ENCODE data around the gene PTPRT.

PTPRT gene

DNA sequence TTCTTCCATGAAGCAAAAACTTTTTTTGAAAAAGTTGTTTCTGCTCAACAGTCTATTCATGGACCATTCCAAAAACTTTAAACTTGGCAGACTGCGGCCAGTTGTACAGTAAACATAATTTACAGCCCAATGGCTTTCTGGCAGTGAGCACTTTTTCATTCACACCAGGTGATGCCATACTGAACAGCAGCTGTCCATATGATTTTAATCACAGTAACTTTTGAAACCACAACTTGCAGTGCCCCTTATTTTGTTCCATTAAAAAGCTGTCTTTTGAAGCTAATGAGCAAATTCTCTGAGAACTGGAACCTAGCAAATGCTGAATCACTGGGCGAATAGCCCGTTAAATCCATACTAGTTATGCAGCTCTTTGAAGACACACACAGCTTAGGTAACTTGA, 576.6 kb downstream of the PTPRT start:
- no peak for DNase-seq (ENCODE audit: low read depth in 2 of 2)

DNA sequence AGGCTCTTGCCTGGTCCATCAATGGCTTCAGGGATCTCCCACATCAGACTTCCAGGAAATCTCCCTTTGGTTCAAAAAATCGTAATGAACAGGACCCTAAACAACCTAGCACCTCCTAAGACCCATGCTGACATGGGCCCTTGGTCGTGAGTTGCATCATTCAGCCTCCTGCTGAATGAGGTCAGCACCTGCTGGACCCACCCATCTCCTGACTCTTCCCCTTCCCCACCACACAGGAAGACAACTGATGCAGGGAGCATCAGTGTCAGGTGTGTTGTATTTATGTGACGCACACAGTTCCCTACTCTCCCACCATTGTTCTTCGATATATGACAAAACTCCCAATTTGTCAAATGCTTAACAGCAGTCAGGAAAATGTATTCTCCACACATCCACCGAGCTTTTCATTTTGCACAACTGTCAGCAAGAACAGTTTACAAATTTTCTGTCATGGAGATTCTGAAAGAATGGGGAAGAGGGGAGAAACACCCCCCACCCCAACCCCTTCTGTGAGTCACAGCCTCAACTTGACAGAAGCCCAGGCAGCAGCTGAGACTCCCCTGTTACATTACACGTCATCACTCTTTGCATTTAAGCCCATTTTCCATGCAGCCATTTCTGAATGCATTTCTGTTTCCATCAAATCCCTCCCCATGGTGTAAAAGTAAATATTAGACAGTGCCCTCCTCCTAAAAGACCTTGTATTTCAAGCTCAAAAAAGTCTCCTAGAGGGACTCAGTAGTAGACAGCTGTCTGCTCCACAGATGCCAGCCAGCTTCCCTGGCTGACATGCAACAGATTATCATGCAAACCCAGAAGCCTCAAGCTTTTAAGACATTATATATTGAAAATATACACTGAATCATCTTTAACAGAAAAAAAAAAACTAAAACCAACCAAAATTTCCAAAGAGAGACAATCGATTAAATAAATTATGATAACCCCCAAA, 577.5 kb downstream of the PTPRT start:
- DNase-seq (ENCODE audit: low read depth in 2 of 2), result no peak

DNA sequence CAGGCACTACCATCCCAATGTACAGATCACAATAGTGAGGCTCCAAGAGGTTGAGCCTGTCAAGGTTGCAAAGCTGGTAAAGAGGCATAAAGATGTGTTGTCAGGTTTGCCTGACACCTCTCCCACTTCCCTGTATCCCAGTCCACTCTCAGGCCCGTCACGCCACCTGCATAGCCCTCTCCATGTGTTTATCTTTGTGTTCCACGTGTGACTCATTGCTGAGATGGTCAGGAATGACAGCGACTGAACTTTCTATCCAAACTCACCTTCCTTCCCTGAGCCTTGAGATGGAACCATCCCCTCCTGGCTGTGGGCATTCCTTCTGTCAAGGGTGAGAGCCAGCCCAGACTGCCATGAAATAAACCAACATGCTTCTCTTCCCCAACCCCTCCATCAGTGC, 578.3 kb downstream of the PTPRT start:
- no peak for DNase-seq (ENCODE audit: low read depth in 2 of 2)

DNA sequence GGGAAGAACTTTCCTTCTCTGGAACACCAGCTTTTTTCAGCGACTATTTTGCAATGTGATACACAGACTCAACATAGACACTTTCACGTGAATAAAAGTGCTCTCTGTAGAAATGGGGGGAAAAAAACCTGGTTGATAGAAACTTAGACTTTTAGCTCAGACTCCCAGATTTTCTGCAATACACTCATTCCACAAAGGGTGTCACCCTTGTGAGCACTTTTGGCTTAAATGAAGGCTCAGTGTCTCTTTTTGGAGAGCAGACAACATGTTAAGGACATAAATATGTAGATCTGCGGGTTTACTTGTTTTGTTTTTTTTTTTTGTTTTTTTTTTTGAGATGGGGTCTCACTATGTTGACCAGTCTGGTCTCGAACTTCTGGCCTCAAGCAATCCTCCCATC, 579.6 kb downstream of the PTPRT start:
- DNase-seq (ENCODE audit: low read depth in 2 of 2), result no peak

DNA sequence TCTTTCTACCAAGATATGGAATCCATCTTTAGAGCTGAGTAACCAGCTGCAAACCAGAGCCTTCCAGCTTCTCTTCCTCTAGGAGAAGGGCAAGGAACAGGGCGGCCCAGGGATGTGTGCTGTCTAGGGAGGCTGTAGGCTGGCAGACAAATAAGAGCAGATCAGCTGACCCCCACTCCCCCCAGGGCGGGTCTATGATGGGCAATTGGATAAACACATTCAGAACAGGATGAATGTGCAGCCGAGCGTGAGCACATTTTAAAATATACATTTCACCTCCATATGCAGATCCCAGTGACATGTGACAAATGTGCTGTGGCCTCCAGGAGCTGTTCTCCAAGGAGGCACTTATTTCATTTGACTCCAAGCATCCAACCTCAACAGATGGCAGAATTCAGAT, 580.1 kb downstream of the PTPRT start:
- DNase-seq (ENCODE audit: low read depth in 2 of 2), result no peak

DNA sequence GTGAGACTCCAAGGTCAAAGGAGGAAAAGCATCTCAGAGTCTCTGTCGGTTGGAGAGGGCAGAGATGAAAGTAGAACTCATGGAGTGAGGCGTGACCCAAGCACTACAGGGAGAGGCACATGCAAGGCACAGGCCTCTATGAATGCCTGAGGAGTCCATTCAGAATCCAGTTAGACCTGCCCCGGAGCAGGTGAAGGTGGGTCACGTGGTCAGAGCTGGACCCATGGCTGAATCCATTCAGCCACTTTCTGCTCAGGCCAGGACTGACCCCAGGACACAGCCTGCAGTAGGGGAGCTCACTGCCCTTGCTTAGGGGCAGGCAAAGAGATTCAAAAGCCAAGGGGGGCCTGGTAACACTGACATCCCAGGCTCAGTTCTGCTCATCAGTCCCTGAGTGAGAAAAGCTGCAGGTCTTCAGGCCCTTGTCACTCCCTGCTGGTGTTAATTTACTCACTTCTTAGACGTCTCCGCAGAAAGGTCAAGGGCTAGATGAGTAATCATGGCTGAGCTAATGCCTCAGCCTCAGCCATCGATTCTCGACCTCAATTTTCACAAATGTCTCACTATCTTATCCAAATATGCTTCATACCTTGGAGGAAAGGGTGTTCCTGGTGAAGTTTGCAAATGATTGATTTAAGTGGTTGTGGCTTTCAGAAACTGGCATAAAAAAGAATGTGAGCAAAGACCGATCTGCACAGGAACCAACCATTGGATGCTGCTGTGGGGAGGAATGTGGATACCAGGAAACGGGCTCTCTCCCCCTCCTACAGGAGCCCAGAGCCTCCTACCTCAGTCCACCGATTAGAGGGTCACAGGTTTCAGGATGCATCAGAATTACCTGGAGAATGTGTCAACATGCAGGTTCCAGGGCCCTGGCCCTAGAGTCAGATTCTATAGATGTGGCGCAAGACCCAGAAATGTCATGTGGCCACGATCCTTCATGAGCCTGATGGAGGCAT, 584.4 kb downstream of the PTPRT start:
- DNase-seq (ENCODE audit: low read depth in 2 of 2), result no peak

DNA sequence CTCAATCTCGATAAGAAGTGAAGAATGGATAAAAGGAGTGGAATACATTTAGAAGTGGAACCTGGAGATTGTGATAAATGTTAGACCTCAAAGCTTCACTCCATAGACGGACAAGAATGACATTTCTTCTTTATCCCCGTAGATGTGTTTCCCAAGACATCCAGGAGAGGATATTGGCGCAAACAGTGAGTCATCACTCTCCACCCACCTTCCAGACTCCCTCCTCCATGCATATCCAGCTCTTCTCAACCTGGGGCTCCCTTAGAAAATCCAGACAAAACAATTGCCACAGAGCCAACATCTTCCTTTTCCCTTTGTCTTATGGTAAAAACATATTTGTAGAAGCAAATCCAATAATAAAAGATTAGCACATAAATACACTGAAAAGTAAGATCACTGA, 586.1 kb downstream of the PTPRT start:
- DNase-seq (ENCODE audit: low read depth in 2 of 2), result no peak

DNA sequence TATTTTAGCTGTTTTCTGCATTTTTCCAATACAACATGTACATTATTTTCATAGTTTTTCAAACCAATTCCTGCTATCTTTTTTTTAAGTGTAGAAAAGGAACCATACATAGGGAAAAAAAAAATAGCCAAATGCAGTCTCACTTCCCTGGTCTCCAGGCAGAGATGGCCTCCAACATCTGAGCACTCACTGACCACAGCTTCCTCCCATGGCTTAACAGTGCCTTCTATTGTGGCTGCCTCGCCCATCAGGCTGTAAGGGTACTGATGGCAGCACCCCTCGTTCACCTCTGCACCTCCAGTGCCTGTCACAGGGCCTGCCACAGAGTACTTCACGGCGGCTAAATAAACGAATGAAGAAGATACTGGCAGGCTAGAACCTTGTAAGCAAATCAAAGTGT, 591.1 kb downstream of the PTPRT start:
- no peak for DNase-seq (ENCODE audit: low read depth in 2 of 2)

DNA sequence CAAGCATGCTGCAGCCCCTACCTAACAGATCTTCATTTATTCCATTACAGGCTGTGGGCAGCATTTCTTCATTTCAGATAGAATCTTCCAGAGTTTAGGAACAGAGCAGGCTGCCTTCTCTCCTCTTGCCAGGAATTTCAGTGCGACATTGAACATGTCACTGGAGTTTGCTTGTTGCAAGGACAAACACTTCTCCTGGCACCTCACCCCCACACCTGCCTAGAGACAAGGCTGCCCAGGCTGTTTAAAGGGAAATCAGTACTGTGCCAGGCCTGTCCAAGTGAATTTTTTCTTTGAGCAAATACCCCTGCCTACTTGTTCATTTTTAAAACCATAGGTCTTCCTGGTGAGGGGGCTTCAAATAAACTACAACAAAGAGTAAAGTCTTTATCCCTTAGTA, 594.1 kb downstream of the PTPRT start:
- DNase-seq (ENCODE audit: low read depth in 2 of 2), result no peak

DNA sequence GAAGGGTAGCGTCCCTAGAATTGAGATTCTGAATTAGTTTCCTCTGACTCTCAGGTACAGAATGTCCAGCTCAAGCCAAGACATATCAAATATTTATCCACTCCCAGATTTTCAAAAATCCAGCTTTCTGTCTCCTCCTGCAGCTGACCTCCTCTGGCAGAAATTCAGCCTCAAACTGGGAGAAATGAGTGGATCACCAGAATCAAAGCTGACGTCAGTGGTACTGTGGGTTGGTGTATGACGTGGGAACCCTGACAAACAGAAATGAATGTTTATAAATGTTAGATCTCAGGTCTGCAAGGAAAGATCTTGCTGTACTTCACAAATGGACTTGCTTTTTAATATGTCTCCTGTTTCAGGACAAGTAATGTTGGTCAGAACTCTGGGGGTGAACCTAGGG, 595.0 kb downstream of the PTPRT start:
- no peak for DNase-seq (ENCODE audit: low read depth in 2 of 2)

DNA sequence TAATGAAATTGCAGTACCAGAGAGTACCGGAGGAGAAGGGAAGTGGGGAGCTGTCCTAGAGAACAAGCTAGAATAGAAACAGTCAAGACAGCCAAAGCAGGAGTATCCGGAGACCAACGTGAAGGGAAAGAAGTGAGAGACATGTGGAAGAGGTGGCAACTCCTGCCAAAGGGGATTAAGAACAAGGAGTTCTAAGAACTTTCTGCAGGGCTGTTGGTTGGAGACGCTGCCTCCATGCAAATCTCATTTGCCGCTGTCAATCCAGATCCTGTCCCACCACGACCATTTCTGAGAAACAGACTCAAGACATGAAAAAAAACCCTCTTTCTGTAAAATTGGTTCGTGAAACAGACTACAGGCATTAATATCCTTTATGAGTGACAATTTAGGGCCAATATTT, 595.7 kb downstream of the PTPRT start:
- DNase-seq (ENCODE audit: low read depth in 2 of 2), result no peak

DNA sequence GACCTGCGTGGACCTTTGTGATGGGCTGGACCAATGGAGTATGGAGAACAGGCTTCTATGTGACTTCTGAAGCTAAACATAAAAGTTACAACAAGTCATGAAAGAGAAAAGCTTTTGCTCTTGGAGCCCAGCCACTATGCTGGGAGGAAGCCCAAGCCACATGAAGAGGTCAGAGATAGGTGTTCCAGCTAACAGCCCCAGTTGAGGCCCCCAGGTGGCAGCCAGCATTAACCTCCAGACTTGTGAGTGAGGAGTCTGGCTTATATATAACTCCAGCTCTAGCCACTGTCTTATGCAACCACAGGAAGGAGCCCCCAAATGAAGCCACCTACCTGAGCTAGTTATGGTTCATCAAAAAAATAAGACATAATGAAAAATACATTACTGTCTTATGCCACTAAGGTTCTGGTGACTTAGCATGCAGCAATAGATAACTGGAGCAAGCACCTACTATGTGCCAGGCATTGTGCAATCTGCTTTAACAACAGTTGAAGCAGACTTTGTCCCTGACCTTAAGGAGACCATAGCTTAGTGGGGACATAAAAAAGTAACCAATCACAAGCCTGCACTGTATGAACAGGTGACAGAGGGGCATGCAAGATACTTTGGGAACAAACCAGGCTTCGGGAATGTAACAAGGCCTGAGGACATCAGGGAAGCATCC, 599.6 kb downstream of the PTPRT start:
- no peak for DNase-seq (ENCODE audit: low read depth in 2 of 2)

DNA sequence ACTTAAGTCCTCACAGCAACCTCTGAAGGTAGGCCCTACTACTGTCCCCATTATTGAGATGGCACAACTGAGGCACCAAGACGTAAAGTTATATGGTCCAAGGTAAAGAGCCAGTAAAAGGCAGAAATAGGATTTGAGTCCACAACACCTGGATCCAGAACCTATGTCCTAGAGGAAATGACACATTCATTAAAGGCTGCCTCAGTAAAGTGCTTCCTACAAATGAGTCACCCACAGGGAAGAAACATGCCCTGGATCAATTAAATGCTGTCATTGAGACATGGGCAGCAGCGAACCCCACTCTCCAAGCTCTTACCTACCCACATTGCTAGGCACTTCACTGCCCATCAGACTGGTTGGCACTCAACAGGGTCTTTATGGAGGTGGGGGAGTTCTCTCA, 600.9 kb downstream of the PTPRT start:
- DNase-seq (ENCODE audit: low read depth in 2 of 2), result no peak

DNA sequence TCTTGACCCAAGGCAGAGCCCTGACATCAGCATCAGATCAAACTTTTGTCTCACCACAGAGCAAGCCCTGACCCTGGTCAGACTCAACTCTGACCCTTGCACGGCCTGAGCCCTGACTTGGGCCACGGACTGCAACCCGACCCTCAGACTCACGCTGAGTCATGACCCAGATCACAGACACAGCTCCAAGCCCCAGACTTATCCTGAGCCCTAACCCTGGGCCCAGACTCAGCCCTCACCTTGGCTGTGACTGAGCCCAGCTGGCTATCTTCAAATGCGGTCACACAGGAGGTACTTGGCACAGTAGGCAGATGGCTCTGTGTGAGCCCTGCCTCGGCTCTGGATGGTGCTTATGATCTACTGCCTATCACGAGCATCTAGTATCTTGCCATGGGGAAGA, 602.3 kb downstream of the PTPRT start:
- DNase-seq (ENCODE audit: low read depth in 2 of 2), result no peak

DNA sequence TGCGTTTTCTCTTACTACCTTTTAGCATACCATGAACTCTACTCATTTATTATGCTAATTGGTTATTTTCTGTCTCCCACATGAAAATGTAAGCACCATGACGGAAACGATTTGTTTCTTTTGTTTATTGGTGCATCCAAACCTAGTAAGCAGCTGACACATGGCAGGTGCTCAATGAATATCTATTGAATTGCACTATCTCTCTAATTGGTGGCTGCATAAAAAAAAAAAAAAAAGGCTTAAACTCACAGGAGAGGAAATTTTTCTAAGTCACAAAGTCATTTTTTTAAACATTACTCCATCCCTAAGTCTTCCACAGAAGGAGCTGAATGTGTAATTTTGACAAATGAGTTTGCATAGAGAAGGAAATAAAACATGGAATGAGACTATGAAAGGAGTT, 608.4 kb downstream of the PTPRT start:
- DNase-seq (ENCODE audit: low read depth in 2 of 2), result no peak

DNA sequence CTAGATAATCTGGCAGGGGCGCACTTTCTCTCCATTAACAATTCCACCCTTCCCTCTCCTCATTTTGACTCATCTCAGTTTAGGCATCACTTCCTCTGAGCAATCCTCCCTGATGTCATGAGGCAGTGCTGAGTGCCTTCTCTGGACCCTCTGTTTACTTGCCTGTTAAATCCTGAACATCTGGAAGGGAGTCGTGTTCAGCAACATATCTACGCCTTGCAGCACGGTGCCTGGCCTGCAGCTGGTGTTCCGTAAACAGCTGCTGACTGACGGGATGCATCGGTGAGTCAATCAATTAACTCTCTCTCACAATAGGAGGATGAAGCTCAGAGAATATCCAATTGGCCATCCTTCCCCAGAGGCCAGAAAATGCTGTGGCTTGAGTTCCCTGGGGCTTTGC, 613.5 kb downstream of the PTPRT start:
- no peak for DNase-seq (ENCODE audit: low read depth in 2 of 2)

DNA sequence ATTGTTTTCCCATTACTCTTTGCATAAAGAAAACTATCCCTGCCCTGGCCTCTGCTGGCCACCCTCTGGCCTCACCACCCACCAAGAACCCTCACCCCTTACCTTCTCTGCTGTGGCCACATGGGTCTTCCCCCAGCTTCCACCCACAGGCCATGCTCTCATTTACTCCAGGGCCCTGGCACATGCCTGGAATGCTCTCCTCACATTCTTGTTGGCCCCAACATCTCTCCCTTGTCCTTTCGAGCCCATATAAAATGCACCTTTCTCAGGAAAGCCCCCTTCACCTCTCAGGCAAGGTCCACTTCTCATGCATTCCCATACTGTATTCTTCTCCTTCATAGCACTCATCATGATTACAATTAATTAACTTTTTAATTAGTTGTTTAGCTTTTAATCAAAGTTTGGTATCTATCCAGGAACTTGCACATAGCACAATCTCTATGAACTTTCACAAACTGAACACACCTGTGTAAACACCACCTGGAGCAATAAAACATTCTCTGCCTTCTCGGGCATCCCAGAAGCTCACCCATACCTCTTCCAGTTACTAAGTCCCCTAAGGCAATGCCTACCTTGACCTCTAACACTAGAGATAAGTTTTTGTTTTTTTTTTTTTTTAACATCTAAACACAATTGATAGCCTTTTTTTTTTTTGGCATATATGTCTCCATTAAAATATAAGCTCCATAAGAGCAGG, 617.2 kb downstream of the PTPRT start:
- no peak for DNase-seq (ENCODE audit: low read depth in 2 of 2)

DNA sequence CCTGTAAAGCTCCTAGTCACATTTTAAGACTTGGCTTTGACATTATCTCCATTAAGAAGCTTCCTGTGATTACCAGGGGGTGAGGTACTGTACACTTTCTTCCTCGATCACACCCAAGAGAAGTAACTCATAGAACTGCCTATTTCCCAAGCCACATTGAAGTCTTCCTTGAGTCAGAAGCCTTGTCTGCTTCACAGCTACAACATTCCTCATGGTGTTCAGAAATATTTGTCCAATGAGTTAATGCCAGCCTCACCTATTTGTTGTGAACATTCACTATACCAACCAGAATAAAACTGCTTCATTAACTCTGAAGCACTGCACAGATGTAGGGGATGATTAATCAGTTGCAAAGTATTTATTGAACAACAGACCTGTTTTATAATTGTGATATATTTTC, 622.3 kb downstream of the PTPRT start:
- no peak for DNase-seq (ENCODE audit: low read depth in 2 of 2)

DNA sequence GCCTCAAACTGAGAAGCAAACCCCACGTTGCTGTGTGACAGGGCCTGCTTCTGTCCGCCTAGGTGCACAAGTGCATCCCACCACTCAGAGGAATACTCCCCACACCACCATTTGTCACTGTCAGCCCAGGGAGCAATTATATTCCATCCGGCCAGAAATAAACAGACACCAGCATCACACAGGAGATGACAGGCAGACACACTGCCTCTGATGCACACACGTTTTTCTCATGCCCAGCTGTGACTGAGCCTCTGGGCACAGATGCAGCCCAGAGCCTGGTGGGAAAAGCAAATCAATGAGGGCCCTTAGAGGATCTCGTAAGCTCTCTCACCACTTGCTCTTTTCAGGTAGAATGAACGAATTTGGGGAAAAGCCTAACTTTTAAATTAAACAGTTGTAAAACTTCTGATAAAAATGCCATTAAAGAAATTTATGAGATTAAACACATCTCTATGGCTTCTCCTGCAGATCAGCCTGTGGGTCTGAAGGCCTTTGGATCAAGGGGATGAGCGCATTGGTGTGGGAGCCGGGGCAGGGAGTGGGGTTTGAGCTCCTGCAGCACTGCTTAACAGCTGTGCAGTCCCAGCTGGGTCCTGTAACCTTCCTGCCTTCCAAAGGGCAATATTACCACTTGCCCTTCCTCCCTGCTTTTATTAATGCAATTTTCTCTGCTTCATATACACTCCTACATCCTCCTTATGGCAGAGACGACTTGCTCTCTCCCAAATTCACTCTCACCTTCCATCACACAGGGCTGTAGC, 624.3 kb downstream of the PTPRT start:
- no peak for DNase-seq (ENCODE audit: low read depth in 2 of 2)

DNA sequence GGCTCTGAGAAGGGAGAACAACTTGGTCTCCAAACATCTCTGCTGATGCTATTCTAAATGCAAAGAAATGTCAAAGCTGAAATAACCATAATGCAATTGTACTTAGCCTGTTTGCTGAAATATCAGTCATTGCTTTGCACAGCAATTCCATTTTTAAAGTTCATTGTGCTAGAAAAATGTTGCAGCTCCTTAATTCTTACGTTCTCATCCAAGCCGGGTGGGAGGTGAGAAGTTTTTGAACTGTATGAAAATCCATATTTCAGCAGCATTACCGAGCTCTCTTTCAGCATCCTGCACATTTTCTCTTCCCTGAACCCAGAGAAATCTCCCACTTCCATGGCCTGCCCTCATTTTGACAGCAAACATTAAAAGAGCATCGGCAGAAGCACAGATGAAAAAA, 630.0 kb downstream of the PTPRT start:
- DNase-seq (ENCODE audit: low read depth in 2 of 2), result no peak

DNA sequence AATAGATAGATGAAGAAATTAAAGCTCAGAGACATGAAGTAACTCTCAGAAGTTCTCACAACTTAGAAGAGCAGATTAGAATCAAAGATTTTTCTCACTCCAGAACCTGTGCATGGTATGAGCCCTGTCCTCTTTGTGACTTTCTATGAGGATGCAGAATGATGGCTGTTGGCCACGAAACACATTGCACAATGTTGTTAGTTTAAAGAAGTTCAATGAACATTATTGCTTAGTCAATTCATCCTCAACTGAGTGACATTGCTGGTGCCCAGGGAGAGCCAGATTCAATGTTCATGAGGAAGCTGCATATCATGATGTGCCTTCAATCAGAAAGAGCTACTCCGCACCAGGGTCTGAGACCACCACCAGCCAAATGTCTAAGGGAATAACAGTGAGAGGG, 633.1 kb downstream of the PTPRT start:
- no peak for DNase-seq (ENCODE audit: low read depth in 2 of 2)

Data from fibroblast of skin of left quadriceps (primary cell).